ENCODE data around the gene FN3K. TPM values are rescaled to one million over a fixed set of nuclear protein-coding genes. Genes with fewer than 3 reads are reported as not detected.

The FN3K gene
- total and polyA plus RNA-seq, 2 of the 13 experiments (the other 11 are each of a cell fraction or from before 2014, with no cell fraction given): 3.5 to 12.2 TPM

DNA sequence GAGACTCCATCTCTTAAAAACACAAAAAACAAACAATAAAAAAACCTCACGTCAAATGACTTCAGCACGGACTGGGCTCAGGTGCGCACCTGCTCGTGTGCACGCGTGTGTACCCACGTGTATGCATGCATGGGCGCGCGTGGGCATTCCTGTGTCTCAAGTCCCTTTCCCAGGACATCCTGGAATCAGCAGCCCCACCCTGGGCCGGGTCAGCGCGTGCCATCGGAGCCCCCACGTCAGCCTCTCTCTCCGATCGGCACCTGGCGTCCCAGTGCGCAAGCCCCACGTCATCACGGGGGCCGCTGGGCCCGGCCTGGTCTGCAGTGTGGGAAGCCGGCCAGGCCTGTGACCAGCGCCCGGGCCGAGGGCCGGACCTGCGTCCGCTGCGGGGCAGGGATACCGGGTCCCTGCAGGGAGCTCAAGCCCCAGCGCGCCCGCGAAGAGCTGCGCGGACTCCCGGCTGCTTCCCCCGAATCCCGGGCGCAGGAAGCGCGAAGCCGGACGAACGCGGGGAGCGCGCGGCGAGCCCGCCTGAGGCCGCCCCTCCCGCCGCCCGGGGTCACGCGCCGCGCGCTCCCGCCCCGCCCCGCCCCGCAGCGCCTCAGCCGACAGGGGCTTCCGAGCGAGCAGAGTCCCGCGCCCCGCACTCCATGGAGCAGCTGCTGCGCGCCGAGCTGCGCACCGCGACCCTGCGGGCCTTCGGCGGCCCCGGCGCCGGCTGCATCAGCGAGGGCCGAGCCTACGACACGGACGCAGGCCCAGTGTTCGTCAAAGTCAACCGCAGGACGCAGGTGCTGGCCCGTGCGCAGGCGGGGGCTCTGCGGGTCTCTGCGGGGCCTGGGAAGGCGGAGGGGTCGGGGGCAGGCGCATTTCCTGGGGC lies at the start of gene FN3K (continued):
- TF ChIP-seq, protein P1, sequence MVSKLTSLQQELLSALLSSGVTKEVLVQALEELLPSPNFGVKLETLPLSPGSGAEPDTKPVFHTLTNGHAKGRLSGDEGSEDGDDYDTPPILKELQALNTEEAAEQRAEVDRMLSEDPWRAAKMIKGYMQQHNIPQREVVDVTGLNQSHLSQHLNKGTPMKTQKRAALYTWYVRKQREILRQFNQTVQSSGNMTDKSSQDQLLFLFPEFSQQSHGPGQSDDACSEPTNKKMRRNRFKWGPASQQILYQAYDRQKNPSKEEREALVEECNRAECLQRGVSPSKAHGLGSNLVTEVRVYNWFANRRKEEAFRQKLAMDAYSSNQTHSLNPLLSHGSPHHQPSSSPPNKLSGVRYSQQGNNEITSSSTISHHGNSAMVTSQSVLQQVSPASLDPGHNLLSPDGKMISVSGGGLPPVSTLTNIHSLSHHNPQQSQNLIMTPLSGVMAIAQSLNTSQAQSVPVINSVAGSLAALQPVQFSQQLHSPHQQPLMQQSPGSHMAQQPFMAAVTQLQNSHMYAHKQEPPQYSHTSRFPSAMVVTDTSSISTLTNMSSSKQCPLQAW (CRISPR knock-in tag; IDR thresholded peaks at IDR 0.05): no peak
- TF ChIP-seq ZNF326 (CRISPR knock-in tag; IDR thresholded peaks at IDR 0.05; ENCODE audit: borderline replicate concordance) (no peak), IRX3 (CRISPR knock-in tag; IDR thresholded peaks at IDR 0.05; ENCODE audit: borderline replicate concordance, low read depth) (no peak), ZNF674 (CRISPR knock-in tag; IDR thresholded peaks at IDR 0.05; ENCODE audit: low read depth) (no peak), HMGA1 (CRISPR knock-in tag; conservative IDR thresholded peaks at IDR 0.05) (no peak), WIZ (CRISPR knock-in tag; IDR thresholded peaks at IDR 0.05) (no peak), SNAPC2 (CRISPR knock-in tag; IDR thresholded peaks at IDR 0.05) (no peak; the same call in 1 of the 2 replicates), DR1 (CRISPR knock-in tag; IDR thresholded peaks at IDR 0.05) (no peak; the same call in 1 of the 2 replicates), ZNF558 (CRISPR knock-in tag; IDR thresholded peaks at IDR 0.05; ENCODE audit: borderline replicate concordance) (no peak; the same call in 1 of the 2 replicates), PAX8 (CRISPR knock-in tag; IDR thresholded peaks at IDR 0.05; ENCODE audit: borderline replicate concordance) (peak; percentile 89; the same call in 1 of the 2 replicates), RXRB (CRISPR knock-in tag; IDR thresholded peaks at IDR 0.05; ENCODE audit: borderline replicate concordance) (no peak; the same call in 1 of the 2 replicates)
- TF ChIP-seq, protein P2, sequence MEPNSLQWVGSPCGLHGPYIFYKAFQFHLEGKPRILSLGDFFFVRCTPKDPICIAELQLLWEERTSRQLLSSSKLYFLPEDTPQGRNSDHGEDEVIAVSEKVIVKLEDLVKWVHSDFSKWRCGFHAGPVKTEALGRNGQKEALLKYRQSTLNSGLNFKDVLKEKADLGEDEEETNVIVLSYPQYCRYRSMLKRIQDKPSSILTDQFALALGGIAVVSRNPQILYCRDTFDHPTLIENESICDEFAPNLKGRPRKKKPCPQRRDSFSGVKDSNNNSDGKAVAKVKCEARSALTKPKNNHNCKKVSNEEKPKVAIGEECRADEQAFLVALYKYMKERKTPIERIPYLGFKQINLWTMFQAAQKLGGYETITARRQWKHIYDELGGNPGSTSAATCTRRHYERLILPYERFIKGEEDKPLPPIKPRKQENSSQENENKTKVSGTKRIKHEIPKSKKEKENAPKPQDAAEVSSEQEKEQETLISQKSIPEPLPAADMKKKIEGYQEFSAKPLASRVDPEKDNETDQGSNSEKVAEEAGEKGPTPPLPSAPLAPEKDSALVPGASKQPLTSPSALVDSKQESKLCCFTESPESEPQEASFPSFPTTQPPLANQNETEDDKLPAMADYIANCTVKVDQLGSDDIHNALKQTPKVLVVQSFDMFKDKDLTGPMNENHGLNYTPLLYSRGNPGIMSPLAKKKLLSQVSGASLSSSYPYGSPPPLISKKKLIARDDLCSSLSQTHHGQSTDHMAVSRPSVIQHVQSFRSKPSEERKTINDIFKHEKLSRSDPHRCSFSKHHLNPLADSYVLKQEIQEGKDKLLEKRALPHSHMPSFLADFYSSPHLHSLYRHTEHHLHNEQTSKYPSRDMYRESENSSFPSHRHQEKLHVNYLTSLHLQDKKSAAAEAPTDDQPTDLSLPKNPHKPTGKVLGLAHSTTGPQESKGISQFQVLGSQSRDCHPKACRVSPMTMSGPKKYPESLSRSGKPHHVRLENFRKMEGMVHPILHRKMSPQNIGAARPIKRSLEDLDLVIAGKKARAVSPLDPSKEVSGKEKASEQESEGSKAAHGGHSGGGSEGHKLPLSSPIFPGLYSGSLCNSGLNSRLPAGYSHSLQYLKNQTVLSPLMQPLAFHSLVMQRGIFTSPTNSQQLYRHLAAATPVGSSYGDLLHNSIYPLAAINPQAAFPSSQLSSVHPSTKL (CRISPR knock-in tag; IDR thresholded peaks at IDR 0.05): no peak; the same call in 1 of the 2 replicates
- TF ChIP-seq, protein P3, sequence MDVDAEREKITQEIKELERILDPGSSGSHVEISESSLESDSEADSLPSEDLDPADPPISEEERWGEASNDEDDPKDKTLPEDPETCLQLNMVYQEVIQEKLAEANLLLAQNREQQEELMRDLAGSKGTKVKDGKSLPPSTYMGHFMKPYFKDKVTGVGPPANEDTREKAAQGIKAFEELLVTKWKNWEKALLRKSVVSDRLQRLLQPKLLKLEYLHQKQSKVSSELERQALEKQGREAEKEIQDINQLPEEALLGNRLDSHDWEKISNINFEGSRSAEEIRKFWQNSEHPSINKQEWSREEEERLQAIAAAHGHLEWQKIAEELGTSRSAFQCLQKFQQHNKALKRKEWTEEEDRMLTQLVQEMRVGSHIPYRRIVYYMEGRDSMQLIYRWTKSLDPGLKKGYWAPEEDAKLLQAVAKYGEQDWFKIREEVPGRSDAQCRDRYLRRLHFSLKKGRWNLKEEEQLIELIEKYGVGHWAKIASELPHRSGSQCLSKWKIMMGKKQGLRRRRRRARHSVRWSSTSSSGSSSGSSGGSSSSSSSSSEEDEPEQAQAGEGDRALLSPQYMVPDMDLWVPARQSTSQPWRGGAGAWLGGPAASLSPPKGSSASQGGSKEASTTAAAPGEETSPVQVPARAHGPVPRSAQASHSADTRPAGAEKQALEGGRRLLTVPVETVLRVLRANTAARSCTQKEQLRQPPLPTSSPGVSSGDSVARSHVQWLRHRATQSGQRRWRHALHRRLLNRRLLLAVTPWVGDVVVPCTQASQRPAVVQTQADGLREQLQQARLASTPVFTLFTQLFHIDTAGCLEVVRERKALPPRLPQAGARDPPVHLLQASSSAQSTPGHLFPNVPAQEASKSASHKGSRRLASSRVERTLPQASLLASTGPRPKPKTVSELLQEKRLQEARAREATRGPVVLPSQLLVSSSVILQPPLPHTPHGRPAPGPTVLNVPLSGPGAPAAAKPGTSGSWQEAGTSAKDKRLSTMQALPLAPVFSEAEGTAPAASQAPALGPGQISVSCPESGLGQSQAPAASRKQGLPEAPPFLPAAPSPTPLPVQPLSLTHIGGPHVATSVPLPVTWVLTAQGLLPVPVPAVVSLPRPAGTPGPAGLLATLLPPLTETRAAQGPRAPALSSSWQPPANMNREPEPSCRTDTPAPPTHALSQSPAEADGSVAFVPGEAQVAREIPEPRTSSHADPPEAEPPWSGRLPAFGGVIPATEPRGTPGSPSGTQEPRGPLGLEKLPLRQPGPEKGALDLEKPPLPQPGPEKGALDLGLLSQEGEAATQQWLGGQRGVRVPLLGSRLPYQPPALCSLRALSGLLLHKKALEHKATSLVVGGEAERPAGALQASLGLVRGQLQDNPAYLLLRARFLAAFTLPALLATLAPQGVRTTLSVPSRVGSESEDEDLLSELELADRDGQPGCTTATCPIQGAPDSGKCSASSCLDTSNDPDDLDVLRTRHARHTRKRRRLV (CRISPR knock-in tag; IDR thresholded peaks at IDR 0.05): no peak
- TF ChIP-seq, protein P4, sequence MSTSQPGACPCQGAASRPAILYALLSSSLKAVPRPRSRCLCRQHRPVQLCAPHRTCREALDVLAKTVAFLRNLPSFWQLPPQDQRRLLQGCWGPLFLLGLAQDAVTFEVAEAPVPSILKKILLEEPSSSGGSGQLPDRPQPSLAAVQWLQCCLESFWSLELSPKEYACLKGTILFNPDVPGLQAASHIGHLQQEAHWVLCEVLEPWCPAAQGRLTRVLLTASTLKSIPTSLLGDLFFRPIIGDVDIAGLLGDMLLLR (CRISPR knock-in tag; IDR thresholded peaks at IDR 0.05): no peak
- TF ChIP-seq, protein P5, sequence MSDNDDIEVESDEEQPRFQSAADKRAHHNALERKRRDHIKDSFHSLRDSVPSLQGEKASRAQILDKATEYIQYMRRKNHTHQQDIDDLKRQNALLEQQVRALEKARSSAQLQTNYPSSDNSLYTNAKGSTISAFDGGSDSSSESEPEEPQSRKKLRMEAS (IDR thresholded peaks at IDR 0.05): peak; percentile 11; the same call in 1 of the 2 replicates
